T follicular helper cell (primary cell): ENCODE results near the gene ATP13A5.

Source experiments
- DNase-seq: peaks from one replicate; pipeline ENCODE4 v3.0.0-alpha.2; 2020; ENCODE audit warnings: low read depth

The ATP13A5 gene

GRCh38 chr3:193269343-193270028, 109.1 kb downstream of the ATP13A5 start:
- DNase-seq = no peak

- DNase-seq = no peak
Measured at GRCh38 chr3:193262707-193263106, 115.8 kb downstream of the ATP13A5 start.

- no peak for DNase-seq
Measured at GRCh38 chr3:193261970-193262369, 116.6 kb downstream of the ATP13A5 start.

GRCh38 chr3:193253986-193254660, 124.4 kb downstream of the ATP13A5 start:
- no peak for DNase-seq

- DNase-seq = no peak
Measured at GRCh38 chr3:193250492-193250891, 128.1 kb downstream of the ATP13A5 start.

GRCh38 chr3:193248848-193249468, 129.6 kb downstream of the ATP13A5 start:
- no peak for DNase-seq

- DNase-seq = no peak
Measured at GRCh38 chr3:193243571-193243970, 135.0 kb downstream of the ATP13A5 start.

- DNase-seq = no peak
Measured at GRCh38 chr3:193241716-193242115, 136.8 kb downstream of the ATP13A5 start.

GRCh38 chr3:193240850-193241706, 137.5 kb downstream of the ATP13A5 start, which contains the start of gene PLAAT1:
Gene PLAAT1, plus strand, starts transcription at chr3:193241222. Its CDS starts 14,429 bp downstream, at chr3:193255651.
- DNase-seq = no peak

GRCh38 chr3:193240436-193240849, 138.1 kb downstream of the ATP13A5 start:
- no peak for DNase-seq

- no peak for DNase-seq
Measured at GRCh38 chr3:193237030-193237429, 141.5 kb downstream of the ATP13A5 start.

- no peak for DNase-seq
Measured at GRCh38 chr3:193236599-193236998, 142.0 kb downstream of the ATP13A5 start.

GRCh38 chr3:193231201-193231600, 147.4 kb downstream of the ATP13A5 start:
- no peak for DNase-seq

- no peak for DNase-seq
Measured at GRCh38 chr3:193230610-193231009, 147.9 kb downstream of the ATP13A5 start.

- DNase-seq = no peak
Measured at GRCh38 chr3:193229851-193230420, 148.6 kb downstream of the ATP13A5 start.

GRCh38 chr3:193228206-193228605, 150.3 kb downstream of the ATP13A5 start:
- DNase-seq = no peak

GRCh38 chr3:193225302-193226125, 153.0 kb downstream of the ATP13A5 start:
- DNase-seq = no peak
